Measurements from ENCODE around the gene PRDM16. TPM values are rescaled to one million over a fixed set of nuclear protein-coding genes. Genes with fewer than 3 reads are reported as not detected.

The PRDM16 gene
- total and polyA plus RNA-seq, 2 of the 4 experiments (the other 2 are of a cell fraction), result 0.02 TPM; not detected in 1

- Histone ChIP-seq H3K4me2 (ENCODE audit: low read depth, low read length) (no peak overlapping the region), H4K91ac (ENCODE audit: insufficient read depth, low read depth, low read length) (no peak overlapping the region), H2BK15ac (ENCODE audit: low read depth, low read length) (no peak overlapping the region), H3K27me3 (ENCODE audit: control insufficient read depth, insufficient read depth, low read length) (no peaks in the 10 kb centered on the region), H2AFZ (replicated peaks; ENCODE audit: low read length, poor library complexity) (no peak overlapping the region), H3K4me3 (ENCODE audit: insufficient read depth, low read depth, low read length) (no peak overlapping the region), H3K36me3 (ENCODE audit: control insufficient read depth, insufficient read depth, low read length) (no peaks in the 10 kb centered on the region), H4K20me1 (ENCODE audit: insufficient read depth, low read length) (no peaks in the 10 kb centered on the region), H4K5ac (ENCODE audit: low read depth, low read length) (no peak overlapping the region), H4K8ac (ENCODE audit: low read depth in 2 of 2, low read length in 2 of 2) (no peak overlapping the region), H2AK5ac (ENCODE audit: low read depth, low read length) (no peak overlapping the region), H2BK120ac (ENCODE audit: low read depth, low read length) (no peak overlapping the region), H2BK5ac (ENCODE audit: low read depth, low read length, poor library complexity, severe bottlenecking) (no peak overlapping the region), H3K18ac (ENCODE audit: low read depth, low read length) (no peak overlapping the region), H3K23ac (ENCODE audit: low read depth, low read length) (no peak overlapping the region), H2BK20ac (ENCODE audit: low read depth, low read length) (no peak overlapping the region), H3K4ac (ENCODE audit: low read depth, low read length) (no peak overlapping the region), H2AK9ac (replicated peaks; ENCODE audit: low read depth, low read length, poor library complexity) (no peak overlapping the region), H3K14ac (replicated peaks; ENCODE audit: low read depth, low read length) (no peak overlapping the region), H3K4me1 (ENCODE audit: control insufficient read depth, insufficient read depth, low read length) (no peaks in the 10 kb centered on the region), H3K9me3 (ENCODE audit: control insufficient read depth, insufficient read depth, low read length) (peaks cover 17% of the 10 kb centered on the region), H3K9ac (ENCODE audit: low read depth, low read length) (no peak overlapping the region), H3K9me1 (ENCODE audit: insufficient read depth, low read length) (no peaks in the 10 kb centered on the region), H3K27ac (ENCODE audit: insufficient read depth, low read length) (no peak overlapping the region), H3K56ac (ENCODE audit: extremely low read depth, insufficient read depth, low read length) (no peak overlapping the region), H3K79me1 (ENCODE audit: low read depth in 1 of 2, low read length in 2 of 2) (no peaks in the 10 kb centered on the region)
- ATAC-seq (ENCODE audit: low read depth) (no peak), DNase-seq (no peak)
- 77% methylated on average over 7 of the region's 15 CpGs; no CpG with 5 or more reads in 1 of the 2 experiments for WGBS, 2 experiments (ENCODE audit: extremely low coverage in 2 of 2, insufficient read length in 1 of 2)
- POLR2A ChIA-PET (ENCODE audit: unreplicated experiment), result no interaction called here
- intact Hi-C loops (cut with micrococcal nuclease), result no loop called here
- BruUV-seq (replicated peaks), result no TSS peak
- CTCF ChIA-PET, result no interaction called here
- dilution Hi-C loops (cut with HindIII; ENCODE audit: low sequenced_read_pairs, unreplicated experiment), result no loop called here
- TF ChIP-seq FOS (IDR thresholded peaks at IDR 0.05; ENCODE audit: low read depth, low read length) (no peak), RAD21 (IDR thresholded peaks at IDR 0.05; ENCODE audit: low read length) (no peak), POLR2A (IDR thresholded peaks at IDR 0.05; ENCODE audit: low read depth, low read length) (no peak), MXI1 (IDR thresholded peaks at IDR 0.05; ENCODE audit: borderline replicate concordance, low read depth, low read length) (no peak), CHD1 (IDR thresholded peaks at IDR 0.05; ENCODE audit: low read depth, low read length) (no peak), NFE2L2 (IDR thresholded peaks at IDR 0.05; ENCODE audit: low read depth, low read length) (no peak), SMC3 (IDR thresholded peaks at IDR 0.05; ENCODE audit: low read depth, low read length) (no peak), RCOR1 (IDR thresholded peaks at IDR 0.05; ENCODE audit: insufficient replicate concordance, low read length) (no peak), MAZ (IDR thresholded peaks at IDR 0.05; ENCODE audit: borderline replicate concordance, low read depth, low read length) (no peak), RFX5 (IDR thresholded peaks at IDR 0.05; ENCODE audit: low read depth, low read length) (no peak), MAFK (IDR thresholded peaks at IDR 0.05; ENCODE audit: low read depth, low read length) (no peak), CEBPB (IDR thresholded peaks at IDR 0.05; ENCODE audit: low read depth, low read length) (no peak), BHLHE40 (IDR thresholded peaks at IDR 0.05; ENCODE audit: low read depth, low read length) (no peak)
- TF ChIP-seq, protein P1, sequence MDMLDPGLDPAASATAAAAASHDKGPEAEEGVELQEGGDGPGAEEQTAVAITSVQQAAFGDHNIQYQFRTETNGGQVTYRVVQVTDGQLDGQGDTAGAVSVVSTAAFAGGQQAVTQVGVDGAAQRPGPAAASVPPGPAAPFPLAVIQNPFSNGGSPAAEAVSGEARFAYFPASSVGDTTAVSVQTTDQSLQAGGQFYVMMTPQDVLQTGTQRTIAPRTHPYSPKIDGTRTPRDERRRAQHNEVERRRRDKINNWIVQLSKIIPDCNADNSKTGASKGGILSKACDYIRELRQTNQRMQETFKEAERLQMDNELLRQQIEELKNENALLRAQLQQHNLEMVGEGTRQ (IDR thresholded peaks at IDR 0.05; ENCODE audit: low read depth, low read length), result no peak
- TF ChIP-seq, protein P2, sequence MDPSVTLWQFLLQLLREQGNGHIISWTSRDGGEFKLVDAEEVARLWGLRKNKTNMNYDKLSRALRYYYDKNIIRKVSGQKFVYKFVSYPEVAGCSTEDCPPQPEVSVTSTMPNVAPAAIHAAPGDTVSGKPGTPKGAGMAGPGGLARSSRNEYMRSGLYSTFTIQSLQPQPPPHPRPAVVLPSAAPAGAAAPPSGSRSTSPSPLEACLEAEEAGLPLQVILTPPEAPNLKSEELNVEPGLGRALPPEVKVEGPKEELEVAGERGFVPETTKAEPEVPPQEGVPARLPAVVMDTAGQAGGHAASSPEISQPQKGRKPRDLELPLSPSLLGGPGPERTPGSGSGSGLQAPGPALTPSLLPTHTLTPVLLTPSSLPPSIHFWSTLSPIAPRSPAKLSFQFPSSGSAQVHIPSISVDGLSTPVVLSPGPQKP (IDR thresholded peaks at IDR 0.05; ENCODE audit: borderline replicate concordance, low read depth, low read length), result no peak
- TF ChIP-seq, protein P3, sequence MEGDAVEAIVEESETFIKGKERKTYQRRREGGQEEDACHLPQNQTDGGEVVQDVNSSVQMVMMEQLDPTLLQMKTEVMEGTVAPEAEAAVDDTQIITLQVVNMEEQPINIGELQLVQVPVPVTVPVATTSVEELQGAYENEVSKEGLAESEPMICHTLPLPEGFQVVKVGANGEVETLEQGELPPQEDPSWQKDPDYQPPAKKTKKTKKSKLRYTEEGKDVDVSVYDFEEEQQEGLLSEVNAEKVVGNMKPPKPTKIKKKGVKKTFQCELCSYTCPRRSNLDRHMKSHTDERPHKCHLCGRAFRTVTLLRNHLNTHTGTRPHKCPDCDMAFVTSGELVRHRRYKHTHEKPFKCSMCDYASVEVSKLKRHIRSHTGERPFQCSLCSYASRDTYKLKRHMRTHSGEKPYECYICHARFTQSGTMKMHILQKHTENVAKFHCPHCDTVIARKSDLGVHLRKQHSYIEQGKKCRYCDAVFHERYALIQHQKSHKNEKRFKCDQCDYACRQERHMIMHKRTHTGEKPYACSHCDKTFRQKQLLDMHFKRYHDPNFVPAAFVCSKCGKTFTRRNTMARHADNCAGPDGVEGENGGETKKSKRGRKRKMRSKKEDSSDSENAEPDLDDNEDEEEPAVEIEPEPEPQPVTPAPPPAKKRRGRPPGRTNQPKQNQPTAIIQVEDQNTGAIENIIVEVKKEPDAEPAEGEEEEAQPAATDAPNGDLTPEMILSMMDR (conservative IDR thresholded peaks at IDR 0.05; ENCODE audit: low read depth, low read length), result no peak
- in situ Hi-C loops (cut with MboI; ENCODE audit: low sequenced_read_pairs), result no loop called here
These were observed 94.4 kb downstream of the PRDM16 start for GRCh38 chr1:3163356-3163755.
